ENCODE data around the gene PLEK.

Gene PLEK

GRCh38 chr2:68403199-68403644 is 38.1 kb downstream of the PLEK start:
- TF ChIP-seq ZNF565 (CRISPR knock-in tag; conservative IDR thresholded peaks at IDR 0.05; ENCODE audit: low read depth) (no peak), ESRRG (CRISPR knock-in tag; IDR thresholded peaks at IDR 0.05) (no peak), ZNF70 (CRISPR knock-in tag; IDR thresholded peaks at IDR 0.05) (no peak), CSDC2 (CRISPR knock-in tag; IDR thresholded peaks at IDR 0.05) (no peak), SNAI2 (CRISPR knock-in tag; IDR thresholded peaks at IDR 0.05) (no peak), TOX (CRISPR knock-in tag; IDR thresholded peaks at IDR 0.05; ENCODE audit: borderline replicate concordance) (no peak)
- no peak for ATAC-seq

- TF ChIP-seq TCF4 (CRISPR knock-in tag; IDR thresholded peaks at IDR 0.05; ENCODE audit: borderline replicate concordance) (no peak), ZNF565 (CRISPR knock-in tag; conservative IDR thresholded peaks at IDR 0.05; ENCODE audit: low read depth) (no peak), POU6F1 (CRISPR knock-in tag; IDR thresholded peaks at IDR 0.05; ENCODE audit: borderline replicate concordance, low read depth) (no peak), CSRNP3 (CRISPR knock-in tag; IDR thresholded peaks at IDR 0.05) (no peak), PPARA (CRISPR knock-in tag; IDR thresholded peaks at IDR 0.05; ENCODE audit: borderline replicate concordance) (no peak), ZC3H10 (CRISPR knock-in tag; IDR thresholded peaks at IDR 0.05) (no peak), ISL1 (CRISPR knock-in tag; IDR thresholded peaks at IDR 0.05) (no peak), RARB (CRISPR knock-in tag; IDR thresholded peaks at IDR 0.05) (no peak), ZFP3 (CRISPR knock-in tag; IDR thresholded peaks at IDR 0.05) (no peak), GLIS3 (CRISPR knock-in tag; IDR thresholded peaks at IDR 0.05) (no peak), ESRRG (CRISPR knock-in tag; IDR thresholded peaks at IDR 0.05) (no peak), ZFP30 (CRISPR knock-in tag; IDR thresholded peaks at IDR 0.05) (no peak), OSR1 (CRISPR knock-in tag; IDR thresholded peaks at IDR 0.05) (no peak)
- ATAC-seq, result no peak
These were observed 39.1 kb downstream of the PLEK start for GRCh38 chr2:68404164-68404563.

- ATAC-seq, result no peak
- TF ChIP-seq PPARA (CRISPR knock-in tag; IDR thresholded peaks at IDR 0.05; ENCODE audit: borderline replicate concordance) (no peak), GLIS3 (CRISPR knock-in tag; IDR thresholded peaks at IDR 0.05) (no peak), ZC3H10 (CRISPR knock-in tag; IDR thresholded peaks at IDR 0.05) (no peak), POU6F1 (CRISPR knock-in tag; IDR thresholded peaks at IDR 0.05; ENCODE audit: borderline replicate concordance, low read depth) (no peak), ISL1 (CRISPR knock-in tag; IDR thresholded peaks at IDR 0.05) (no peak), TCF4 (CRISPR knock-in tag; IDR thresholded peaks at IDR 0.05; ENCODE audit: borderline replicate concordance) (no peak), CREB5 (CRISPR knock-in tag; IDR thresholded peaks at IDR 0.05; ENCODE audit: low read depth) (no peak), SNAI2 (CRISPR knock-in tag; IDR thresholded peaks at IDR 0.05) (no peak), OSR1 (CRISPR knock-in tag; IDR thresholded peaks at IDR 0.05) (no peak), TSHZ2 (CRISPR knock-in tag; IDR thresholded peaks at IDR 0.05) (no peak), BACH2 (CRISPR knock-in tag; IDR thresholded peaks at IDR 0.05; ENCODE audit: borderline replicate concordance) (no peak), TOX (CRISPR knock-in tag; IDR thresholded peaks at IDR 0.05; ENCODE audit: borderline replicate concordance) (no peak), ARNTL (CRISPR knock-in tag; IDR thresholded peaks at IDR 0.05; ENCODE audit: borderline replicate concordance, low read depth) (no peak), ZFP30 (CRISPR knock-in tag; IDR thresholded peaks at IDR 0.05) (no peak)
These were observed 40.1 kb downstream of the PLEK start for GRCh38 chr2:68404893-68405799.

Data from SK-N-SH treated with all-trans-retinoic acid at 6 μM for 48 hours (cell line).